H1 (cell line): ENCODE results near the gene DMXL1. TPM values are rescaled to one million over a fixed set of nuclear protein-coding genes. Genes with fewer than 3 reads are reported as not detected.

ENCODE experiments used
- CTCF ChIA-PET: fragments of 300-600 bp; sonication (Branson Sonifier 250); formaldehyde crosslinking; loops from one replicate; lab custom pipeline; 2021; ENCODE audit not compliant: partially characterized antibody; lab: Charles Lee
- POLR2A ChIA-PET: fragments of 300-600 bp; sonication (Branson Sonifier 250); formaldehyde crosslinking; loops from one replicate; lab custom pipeline; 2021; ENCODE audit warnings: inconsistent platforms; ENCODE audit not compliant: partially characterized antibody; lab: Charles Lee
- DNase-seq, 2 experiments: peaks; one replicate each; pipeline versions ENCODE4 v3.0.0 to v3.0.0-alpha.2; 2010 to 2022; ENCODE audit warnings: low spot score in 2 of 2, low read depth in 1 of 2, mixed read lengths in 1 of 2
- FAIRE-seq: peaks from 2 replicates; lab custom pipeline; 2011; peaks lifted over from hg19 to GRCh38; lab: Jason Lieb, UNC
- H2AFZ ChIP-seq: 2 replicates; pipeline ENCODE4 v1.8.1; 2012; ENCODE audit warnings: low read length, inconsistent platforms
- H2AK5ac ChIP-seq: 2 replicates; pipeline ENCODE4 v1.6.1; 2013; ENCODE audit warnings: low read depth, low read length
- H2BK120ac ChIP-seq: replicated peaks from 2 replicates; pipeline ENCODE3; 2013; ENCODE audit warnings: low read depth, low read length, inconsistent platforms
- H2BK12ac ChIP-seq: 2 replicates; pipeline ENCODE4 v1.6.1; 2013; ENCODE audit warnings: low read depth, low read length
- H2BK15ac ChIP-seq: 2 replicates; pipeline ENCODE4 v1.6.1; 2013; ENCODE audit warnings: low read length
- H2BK20ac ChIP-seq: 2 replicates; pipeline ENCODE4 v1.6.1; 2013; ENCODE audit warnings: low read length
- H2BK5ac ChIP-seq: 2 replicates; pipeline ENCODE4 v1.6.1; 2013; ENCODE audit warnings: low read depth, low read length
- H3K14ac ChIP-seq: 2 replicates; pipeline ENCODE4 v1.6.1; 2013; ENCODE audit warnings: inconsistent platforms; ENCODE audit not compliant: insufficient read length
- H3K18ac ChIP-seq: 2 replicates; pipeline ENCODE4 v1.6.1; 2013; ENCODE audit warnings: low read length; ENCODE audit errors: extremely low read depth
- H3K23ac ChIP-seq: 2 replicates; pipeline ENCODE4 v1.6.1; 2013; ENCODE audit warnings: inconsistent platforms; ENCODE audit not compliant: insufficient read length
- H3K23me2 ChIP-seq: 2 replicates; pipeline ENCODE4 v1.6.1; 2013; ENCODE audit warnings: low read depth, low read length
- H3K27ac ChIP-seq: 2 replicates; pipeline ENCODE4 v1.6.1; 2011; ENCODE audit warnings: low read depth, low read length, inconsistent platforms
- H3K27me3 ChIP-seq, 4 experiments: replicated peaks in 1 of 4; 1 replicate in 1 of 4; 2 replicates in 3 of 4; pipeline versions ENCODE4 v1.6.1 to v1.8.1; 2011 to 2013; ENCODE audit warnings: low read length in 3 of 4, mild to moderate bottlenecking in 3 of 4, inconsistent platforms in 2 of 4, mixed read lengths in 2 of 4, moderate library complexity in 1 of 4; ENCODE audit not compliant: control insufficient read depth in 3 of 4, insufficient read depth in 3 of 4; ENCODE audit errors: extremely low read depth in 1 of 4
- H3K36me3 ChIP-seq, 4 experiments: 2 replicates each; pipeline versions ENCODE4 v1.6.1 to v1.8.1; 2011 to 2013; ENCODE audit warnings: mild to moderate bottlenecking in 4 of 4, low read length in 3 of 4, moderate library complexity in 2 of 4, control low read depth in 1 of 4, inconsistent platforms in 1 of 4; ENCODE audit not compliant: insufficient read depth in 4 of 4, control insufficient read depth in 2 of 4
- H3K4ac ChIP-seq: replicated peaks from 2 replicates; pipeline ENCODE3; 2013; ENCODE audit warnings: low read length, low read depth, mixed read lengths, inconsistent platforms; ENCODE audit not compliant: insufficient read length
- H3K4me1 ChIP-seq, 4 experiments: replicated peaks in 1 of 4; 1 replicate in 1 of 4; 2 replicates in 3 of 4; pipeline versions ENCODE4 v1.6.1 to v1.8.1; 2011 to 2013; ENCODE audit warnings: low read length in 3 of 4, inconsistent platforms in 2 of 4, mixed read lengths in 1 of 4; ENCODE audit not compliant: insufficient read depth in 4 of 4, control insufficient read depth in 3 of 4
- H3K4me2 ChIP-seq, 2 experiments: 2 replicates each; pipeline versions ENCODE4 v1.6.1 to v1.8.1; 2011 to 2013; ENCODE audit warnings: low read depth in 2 of 2, low read length in 2 of 2, control low read depth in 1 of 2, inconsistent platforms in 1 of 2, mild to moderate bottlenecking in 1 of 2; ENCODE audit not compliant: insufficient read depth in 1 of 2
- H3K4me3 ChIP-seq, 4 experiments: fragments of 200-600, 300-600 bp in 1 of 4; sonication (generic), shearing (Covaris generic), sonication (Bioruptor Twin) in 1 of 4; 2 replicates each; pipeline versions ENCODE4 v1.5.1 to v1.8.1; 2011 to 2016; ENCODE audit warnings: low read length in 4 of 4, low read depth in 3 of 4, control low read depth in 2 of 4, inconsistent platforms in 2 of 4, mild to moderate bottlenecking in 2 of 4, mixed read lengths in 1 of 4, moderate library complexity in 1 of 4; ENCODE audit not compliant: insufficient read depth in 2 of 4; ENCODE audit errors: extremely low read depth in 1 of 4
- H3K56ac ChIP-seq: replicated peaks from 2 replicates; pipeline ENCODE3; 2013; ENCODE audit warnings: low read depth, mild to moderate bottlenecking, mixed read lengths, low read length, inconsistent platforms; ENCODE audit not compliant: insufficient read length
- H3K79me1 ChIP-seq: 2 replicates; pipeline ENCODE4 v1.6.1; 2013; ENCODE audit warnings: low read depth, low read length, control low read depth
- H3K79me2 ChIP-seq, 2 experiments: 2 replicates each; pipeline versions ENCODE4 v1.6.1 to v1.8.1; 2012 to 2013; ENCODE audit warnings: low read length in 2 of 2, mild to moderate bottlenecking in 2 of 2, inconsistent platforms in 1 of 2; ENCODE audit not compliant: insufficient read depth in 2 of 2, control insufficient read depth in 1 of 2
- H3K9ac ChIP-seq, 4 experiments: replicated peaks in 1 of 4; 1 replicate in 1 of 4; 2 replicates in 3 of 4; pipeline versions ENCODE4 v1.6.1 to v1.8.1; 2011 to 2013; ENCODE audit warnings: low read depth in 3 of 4, low read length in 3 of 4, control low read depth in 2 of 4, mild to moderate bottlenecking in 2 of 4, moderate library complexity in 2 of 4, inconsistent platforms in 1 of 4; ENCODE audit errors: extremely low read depth in 1 of 4
- H3K9me3 ChIP-seq, 2 experiments: 2 replicates each; pipeline versions ENCODE4 v1.6.1 to v1.8.1; 2012 to 2013; ENCODE audit warnings: mild to moderate bottlenecking in 2 of 2, moderate library complexity in 2 of 2, control low read depth in 1 of 2, inconsistent platforms in 1 of 2, low read depth in 1 of 2, low read length in 1 of 2, mixed read lengths in 1 of 2; ENCODE audit not compliant: insufficient read depth in 2 of 2
- H4K20me1 ChIP-seq, 2 experiments: replicated peaks in 1 of 2; 2 replicates each; pipeline versions ENCODE3 to v1.8.1; 2011 to 2013; ENCODE audit warnings: inconsistent platforms in 2 of 2, low read length in 2 of 2, mild to moderate bottlenecking in 1 of 2; ENCODE audit not compliant: insufficient read depth in 2 of 2, control insufficient read depth in 1 of 2
- H4K5ac ChIP-seq: 2 replicates; pipeline ENCODE4 v1.6.1; 2013; ENCODE audit warnings: low read length, low read depth, mixed read lengths, inconsistent platforms; ENCODE audit not compliant: insufficient read length
- H4K8ac ChIP-seq: 2 replicates; pipeline ENCODE4 v1.8.0; 2013; ENCODE audit warnings: mild to moderate bottlenecking, moderate library complexity, low read length, inconsistent platforms; ENCODE audit not compliant: insufficient read depth; ENCODE audit errors: extremely low read depth
- H4K91ac ChIP-seq: replicated peaks from 2 replicates; pipeline ENCODE3; 2013; ENCODE audit warnings: low read length, mixed read lengths, inconsistent platforms; ENCODE audit not compliant: insufficient read length
- BACH1 ChIP-seq: IDR thresholded peaks from 2 replicates; pipeline ENCODE4 v1.6.1; 2012; ENCODE audit warnings: low read length, improper control_type of control experiment
- CBX5 ChIP-seq: fragments of 300-800, 300-1000 bp; sonication (generic); IDR thresholded peaks from 2 replicates; pipeline ENCODE4 v1.7.1; 2016; ENCODE audit warnings: antibody characterized with exemption, low read length, low read depth
- JUN ChIP-seq: IDR thresholded peaks from 2 replicates; pipeline ENCODE4 v1.6.1; 2011; ENCODE audit warnings: low read depth, mild to moderate bottlenecking, improper control_type of control experiment, low read length
- KDM1A ChIP-seq: fragments of 200-600, 300-600 bp; sonication (generic); IDR thresholded peaks from 2 replicates; pipeline ENCODE4 v1.7.1; 2016; ENCODE audit warnings: mild to moderate bottlenecking, low read length, borderline replicate concordance
- RBBP5 ChIP-seq: IDR thresholded peaks from 2 replicates; pipeline ENCODE4 v1.7.1; 2012; ENCODE audit warnings: low read depth, mild to moderate bottlenecking, inconsistent platforms, low read length, moderate library complexity, borderline replicate concordance
- YY1 ChIP-seq: IDR thresholded peaks from 2 replicates; pipeline ENCODE4 v1.6.1; 2011; ENCODE audit warnings: low read depth, mild to moderate bottlenecking, low read length
- WGBS, 2 experiments: shearing (Covaris generic) in 1 of 2; methylation state at CpG; one replicate each; pipeline versions ENCODE4 v1.1.6 to v1.1.7; 2013 to 2015; ENCODE audit warnings: low lambda C conversion rate in 2 of 2, mixed read lengths in 2 of 2, inconsistent platforms in 1 of 2, low coverage in 1 of 2, missing lambda C conversion rate in 1 of 2; ENCODE audit not compliant: insufficient replicate concordance in 2 of 2, insufficient coverage in 1 of 2, insufficient read length in 1 of 2; ENCODE audit errors: extremely low coverage in 1 of 2, missing lambda C conversion rate in 1 of 2; 5-methylcytosine and 5-hydroxymethylcytosine counted together
- polyA plus RNA-seq, 7 experiments: library from polyadenylated mRNA; depleted of rRNA in 3 of 7; stranded (reverse) in 5 of 7; unstranded in 2 of 7; fragments of >200 nt in 5 of 7; fragments of 200-250 nt in 2 of 7; gene quantifications; 1 replicate in 5 of 7; 2 replicates in 1 of 7; 4 replicates in 1 of 7; pipeline versions ENCODE4 v1.2.1 to v1.2.3, GENCODE V29; 2011 to 2013; ENCODE audit warnings: missing spikeins in 2 of 7, mixed read lengths in 2 of 7
- total RNA-seq: library from RNA; stranded (reverse); fragmentation: NEBNext Ultra II Directional; extraction: Animal tissue kit (Norgen Biotek cat#: 25700); gene quantifications from 2 replicates; pipeline ENCODE4 v1.2.1, GENCODE V29; 2021

The DMXL1 gene
- total and polyA plus RNA-seq, 2 of the 8 experiments (the other 6 are each of a cell fraction or from before 2014, with no cell fraction given): 10.1 to 43.9 TPM

- H2BK15ac ChIP-seq: no peak overlapping the region
- H2BK20ac ChIP-seq: peak overlapping the region; percentile 86; the same call in 1 of the 2 replicates
- H3K23ac ChIP-seq: no peak overlapping the region
- peak overlapping the region; percentile 60 for H2BK5ac ChIP-seq
- peak overlapping the region; percentile 82 for H2BK120ac ChIP-seq
- H3K9me3 ChIP-seq: no peaks in the 10 kb centered on the region
- no peak overlapping the region for H4K8ac ChIP-seq
- H3K4me3 ChIP-seq: peak overlapping the region in 1 of 4 experiments; percentile 39; a peak in 1 of 8 replicates
- H3K4me1 ChIP-seq: peaks cover 8 to 26% (median 15%) of the 10 kb centered on the region in 4 experiments
- H2AK5ac ChIP-seq: no peak overlapping the region; the same call in 1 of the 2 replicates
- no peaks in the 10 kb centered on the region for H3K79me1 ChIP-seq
- FAIRE-seq (no peak), DNase-seq (no peak)
- POLR2A ChIA-PET: interaction anchor here (1.1 to 3.4 kb wide), 3 partner anchors 7 to 56 kb away, joined by 4 to 44 read pairs (median 15); partner anchors contain the start of gene DMXL1
- H3K4ac ChIP-seq: no peak overlapping the region
- no peaks in the 10 kb centered on the region for H3K36me3 ChIP-seq
- H4K20me1 ChIP-seq: no peaks in the 10 kb centered on the region
- peak overlapping the region; percentile 82 for H3K27ac ChIP-seq
- 83% methylated on average over 1 of the region's 1 CpG; no CpG with 5 or more reads in 1 of the 2 experiments for WGBS, 2 experiments
- H3K9ac ChIP-seq: no peak overlapping the region
- H3K23me2 ChIP-seq: no peaks in the 10 kb centered on the region
- peaks cover 8 to 86% of the 10 kb centered on the region in 2 experiments for H3K79me2 ChIP-seq
- H3K18ac ChIP-seq: peak overlapping the region; percentile 91
- H4K5ac ChIP-seq: peak overlapping the region; percentile 86
- no peak overlapping the region for H3K14ac ChIP-seq
- no peak overlapping the region for H3K56ac ChIP-seq
- CTCF ChIA-PET: interaction anchor here (0.9 kb wide), 1 partner anchor 13 kb away, joined by 3 read pairs; no protein-coding TSS in a partner anchor
- peak overlapping the region; percentile 95 for H2BK12ac ChIP-seq
- H4K91ac ChIP-seq: peak overlapping the region; percentile 88
- TF ChIP-seq KDM1A (0 out of 2 replicates have a peak, but pooled peaks have one; percentile 40), BACH1 (no peak), CBX5 (no peak), RBBP5 (no peak), JUN (no peak), YY1 (no peak)
- TF ChIP-seq, all 59 proteins: peak for 1
- no peaks in the 10 kb centered on the region for H3K27me3 ChIP-seq
- peak overlapping the region; percentile 53 to 77; a peak in 3 of 4 replicates for H3K4me2 ChIP-seq
- no peak overlapping the region for H2AFZ ChIP-seq
Measured at GRCh38 chr5:119078071-119078846, 7.4 kb downstream of the DMXL1 start.
